Lung (tissue), 12 donors: ENCODE measurements around the gene FXR1. TPM values are rescaled to one million over a fixed set of nuclear protein-coding genes. Genes with fewer than 3 reads are reported as not detected.

ENCODE experiments used
- ATAC-seq: fragments of 200-7000 bp; cut with Tn5 transposase; one replicate; pipeline ENCODE4 v1.9.1; 2020; ENCODE audit warnings: moderate number of reproducible peaks; ENCODE audit not compliant: insufficient read depth, low FRiP score
- DNase-seq, 3 donors: peaks; one replicate each; pipeline ENCODE4 v3.0.0-alpha.2; 2013 to 2017
- H3K27ac ChIP-seq, 2 donors: one replicate each; pipeline ENCODE4 v1.5.1; 2013; ENCODE audit warnings: mild to moderate bottlenecking in 2 of 2, moderate library complexity in 2 of 2, control low read depth in 1 of 2, inconsistent platforms in 1 of 2, low read depth in 1 of 2, low read length in 1 of 2
- H3K27me3 ChIP-seq, 3 donors: one replicate each; pipeline ENCODE4 v1.5.1; 2013; ENCODE audit warnings: low read length in 2 of 3; ENCODE audit not compliant: control insufficient read depth in 3 of 3, insufficient read depth in 3 of 3
- H3K36me3 ChIP-seq, 4 donors: one replicate each; pipeline ENCODE4 v1.5.1; 2013; ENCODE audit warnings: low read length in 4 of 4, mild to moderate bottlenecking in 1 of 4, moderate library complexity in 1 of 4; ENCODE audit not compliant: control insufficient read depth in 4 of 4, insufficient read depth in 4 of 4
- H3K4me1 ChIP-seq, 5 donors: one replicate each; pipeline ENCODE4 v1.5.1; 2013; ENCODE audit warnings: low read length in 5 of 5, mild to moderate bottlenecking in 2 of 5, moderate library complexity in 1 of 5; ENCODE audit not compliant: control insufficient read depth in 5 of 5, insufficient read depth in 5 of 5
- H3K4me3 ChIP-seq: one replicate; pipeline ENCODE4 v1.5.1; 2013; ENCODE audit warnings: mild to moderate bottlenecking, control low read depth, moderate library complexity
- H3K9ac ChIP-seq, 2 donors: one replicate each; pipeline ENCODE4 v1.5.1; 2013; ENCODE audit warnings: low read length in 2 of 2, control low read depth in 1 of 2; ENCODE audit not compliant: insufficient read depth in 1 of 2
- H3K9me3 ChIP-seq, 4 donors: one replicate each; pipeline ENCODE4 v1.5.1; 2013; ENCODE audit warnings: low read length in 3 of 4, mild to moderate bottlenecking in 1 of 4, moderate library complexity in 1 of 4; ENCODE audit not compliant: control insufficient read depth in 4 of 4, insufficient read depth in 3 of 4
- WGBS, 2 donors: extraction: QIAGEN DNeasy Blood & Tissue Kit; methylation state at CpG; one replicate each; pipeline ENCODE4 v1.1.7; 2013; 5-methylcytosine and 5-hydroxymethylcytosine counted together
- polyA plus RNA-seq, 2 donors: library from polyadenylated mRNA; stranded (reverse); fragments of 200-250 nt; gene quantifications; one replicate each; pipeline ENCODE4 v1.2.1, GENCODE V29; 2013
- total RNA-seq, 2 donors: library from RNA; depleted of rRNA in 1 of 2; stranded (reverse); fragments of >200 nt in 1 of 2; gene quantifications; one replicate each; pipeline ENCODE4 v1.2.1, GENCODE V29; 2014 to 2021
- TF ChIP-seq, protein P1 (sequence below): IDR thresholded peaks from 2 replicates; pipeline ENCODE4 v1.5.1; 2012; ENCODE audit warnings: mild to moderate bottlenecking; ENCODE audit errors: control extremely low read depth, extremely low read depth
- donor health status: control.
- donor health status: control.
- donor health status: Bipolar disorder and iron deficiency.
- donor health status: healthy.
- donor health status: DM: yes; HTN: yes; CAD: no.

FXR1 gene
- total and polyA plus RNA-seq, 4 donors = 45.7 to 315 (median 63.3) TPM

DNA sequence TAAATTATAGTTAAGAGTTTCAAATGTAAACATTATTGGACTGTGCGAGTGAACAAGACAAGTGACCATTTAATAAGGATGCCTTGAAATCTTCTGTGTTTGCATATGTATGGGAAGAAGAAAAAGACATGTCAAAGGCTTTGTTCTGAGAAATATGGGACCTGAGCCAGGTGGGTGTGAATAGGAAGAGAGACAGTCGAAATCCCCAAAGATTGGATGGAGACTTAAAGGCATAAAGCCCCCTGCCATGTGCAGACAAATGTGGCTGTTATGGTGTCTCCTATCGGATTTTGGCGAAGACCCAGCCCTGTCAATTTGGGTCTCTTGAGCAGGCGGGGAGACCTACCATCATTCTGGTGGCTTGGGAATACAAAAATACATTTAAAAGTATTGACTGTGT lies 16.9 kb downstream of the FXR1 start:
- Histone ChIP-seq H3K27me3 (no peaks in the 10 kb centered on the region), H3K36me3 (peaks cover 0 to 4% (median 0%) of the 10 kb centered on the region in 4 donors), H3K9ac (no peak overlapping the region), H3K9me3 (no peaks in the 10 kb centered on the region), H3K4me3 (no peak overlapping the region), H3K4me1 (peaks cover 0 to 9% (median 1%) of the 10 kb centered on the region in 5 donors), H3K27ac (no peak overlapping the region)
- no peak for DNase-seq
- WGBS, 2 donors = 89 to 90% methylated on average over 5 of the region's 5 CpGs
- no peak for ATAC-seq
- TF ChIP-seq, protein P1, sequence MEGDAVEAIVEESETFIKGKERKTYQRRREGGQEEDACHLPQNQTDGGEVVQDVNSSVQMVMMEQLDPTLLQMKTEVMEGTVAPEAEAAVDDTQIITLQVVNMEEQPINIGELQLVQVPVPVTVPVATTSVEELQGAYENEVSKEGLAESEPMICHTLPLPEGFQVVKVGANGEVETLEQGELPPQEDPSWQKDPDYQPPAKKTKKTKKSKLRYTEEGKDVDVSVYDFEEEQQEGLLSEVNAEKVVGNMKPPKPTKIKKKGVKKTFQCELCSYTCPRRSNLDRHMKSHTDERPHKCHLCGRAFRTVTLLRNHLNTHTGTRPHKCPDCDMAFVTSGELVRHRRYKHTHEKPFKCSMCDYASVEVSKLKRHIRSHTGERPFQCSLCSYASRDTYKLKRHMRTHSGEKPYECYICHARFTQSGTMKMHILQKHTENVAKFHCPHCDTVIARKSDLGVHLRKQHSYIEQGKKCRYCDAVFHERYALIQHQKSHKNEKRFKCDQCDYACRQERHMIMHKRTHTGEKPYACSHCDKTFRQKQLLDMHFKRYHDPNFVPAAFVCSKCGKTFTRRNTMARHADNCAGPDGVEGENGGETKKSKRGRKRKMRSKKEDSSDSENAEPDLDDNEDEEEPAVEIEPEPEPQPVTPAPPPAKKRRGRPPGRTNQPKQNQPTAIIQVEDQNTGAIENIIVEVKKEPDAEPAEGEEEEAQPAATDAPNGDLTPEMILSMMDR = no peak

GRCh38 chr3:180930526-180930925 lies 18.1 kb downstream of the FXR1 start:
- no peak overlapping the region for H3K27ac ChIP-seq
- TF ChIP-seq, protein P1 = no peak
- H3K9me3 ChIP-seq = no peaks in the 10 kb centered on the region
- DNase-seq (no peak), ATAC-seq (no peak)
- no peaks in the 10 kb centered on the region for H3K27me3 ChIP-seq
- H3K4me1 ChIP-seq = peaks cover 0 to 5% (median 1%) of the 10 kb centered on the region in 5 donors
- peaks cover 0 to 4% (median 0%) of the 10 kb centered on the region in 4 donors for H3K36me3 ChIP-seq
- H3K4me3 ChIP-seq = no peak overlapping the region
- WGBS, 2 donors = 92 to 95% methylated on average over 4 of the region's 4 CpGs
- no peak overlapping the region for H3K9ac ChIP-seq

DNA sequence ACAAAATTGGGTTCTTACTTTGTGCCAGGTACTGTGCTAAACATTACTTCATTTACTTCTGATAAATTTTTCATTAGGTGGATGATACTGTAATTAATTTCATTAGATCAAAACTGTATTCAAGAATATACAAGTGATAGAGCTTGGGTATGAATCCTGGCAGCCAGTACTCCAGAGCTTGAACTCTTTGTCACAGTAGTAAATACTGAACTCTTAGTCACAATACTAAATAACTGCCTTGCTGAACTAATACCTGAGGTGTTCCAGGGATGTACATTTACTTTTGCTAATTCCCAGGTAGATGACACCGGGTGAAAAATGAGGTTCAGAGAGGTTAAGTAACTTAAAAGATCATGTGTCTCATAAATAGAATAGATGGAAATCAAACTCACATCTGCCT lies 20.3 kb downstream of the FXR1 start:
- H3K27ac ChIP-seq = no peak overlapping the region
- WGBS, 2 donors = 87 to 95% methylated on average over 1 of the region's 1 CpG
- peaks cover 0 to 6% (median 1%) of the 10 kb centered on the region in 5 donors for H3K4me1 ChIP-seq
- no peaks in the 10 kb centered on the region for H3K9me3 ChIP-seq
- ATAC-seq = no peak
- no peaks in the 10 kb centered on the region for H3K27me3 ChIP-seq
- H3K36me3 ChIP-seq = peaks cover 4 to 8% (median 5%) of the 10 kb centered on the region in 4 donors
- TF ChIP-seq, protein P1 = no peak
- no peak overlapping the region for H3K4me3 ChIP-seq
- H3K9ac ChIP-seq = no peak overlapping the region
- DNase-seq = no peak

- Histone ChIP-seq H3K9me3 (no peaks in the 10 kb centered on the region), H3K27ac (no peak overlapping the region), H3K9ac (no peak overlapping the region), H3K36me3 (peaks cover 4 to 9% (median 5%) of the 10 kb centered on the region in 4 donors), H3K27me3 (no peaks in the 10 kb centered on the region), H3K4me1 (peaks cover 0 to 10% (median 1%) of the 10 kb centered on the region in 5 donors), H3K4me3 (no peak overlapping the region)
- WGBS, 2 donors = 95 to 97% methylated on average over 1 of the region's 1 CpG
- TF ChIP-seq, protein P1 = no peak
- DNase-seq (no peak), ATAC-seq (no peak)
Measured at GRCh38 chr3:180934638-180935037, 22.2 kb downstream of the FXR1 start.
